Skeletal muscle tissue (tissue), 4 donors: ENCODE measurements around the gene UNC5C. TPM values are rescaled to one million over a fixed set of nuclear protein-coding genes. Genes with fewer than 3 reads are reported as not detected.

Source experiments
- H3K27ac ChIP-seq: one replicate; pipeline ENCODE4 v1.7.0; 2013; ENCODE audit warnings: mild to moderate bottlenecking, low read depth, low read length, inconsistent platforms
- H3K27me3 ChIP-seq, 3 donors: one replicate each; pipeline ENCODE4 v1.7.0; 2013; ENCODE audit warnings: low read length in 3 of 3; ENCODE audit not compliant: control insufficient read depth in 3 of 3, insufficient read depth in 3 of 3
- H3K36me3 ChIP-seq, 3 donors: one replicate each; pipeline ENCODE4 v1.7.0; 2013; ENCODE audit warnings: low read length in 3 of 3; ENCODE audit not compliant: control insufficient read depth in 3 of 3, insufficient read depth in 3 of 3
- H3K4me1 ChIP-seq, 3 donors: one replicate each; pipeline ENCODE4 v1.7.0; 2013; ENCODE audit warnings: low read length in 3 of 3, mild to moderate bottlenecking in 3 of 3; ENCODE audit not compliant: control insufficient read depth in 3 of 3, insufficient read depth in 3 of 3
- H3K4me3 ChIP-seq, 3 donors: one replicate each; pipeline ENCODE4 v1.7.0; 2013; ENCODE audit warnings: low read length in 3 of 3
- H3K9ac ChIP-seq, 3 donors: one replicate each; pipeline ENCODE4 v1.7.0; 2013; ENCODE audit warnings: low read length in 3 of 3, mild to moderate bottlenecking in 3 of 3, moderate library complexity in 2 of 3, low read depth in 1 of 3
- H3K9me3 ChIP-seq, 3 donors: one replicate each; pipeline ENCODE4 v1.7.0; 2013; ENCODE audit warnings: low read length in 3 of 3; ENCODE audit not compliant: control insufficient read depth in 3 of 3
- total RNA-seq: library from RNA; depleted of rRNA; stranded (reverse); fragments of >200 nt; gene quantifications from one replicate; pipeline ENCODE4 v1.2.3, GENCODE V29; 2014
- donor health status: Osteomylitis.

UNC5C gene
- total RNA-seq, 1 donor from 2014 or later, result 1.0 TPM

- Histone ChIP-seq H3K9me3 (no peaks in the 10 kb centered on the region), H3K27me3 (no peaks in the 10 kb centered on the region), H3K27ac (no peak overlapping the region), H3K9ac (no peak overlapping the region), H3K4me1 (peaks cover 0 to 2% (median 0%) of the 10 kb centered on the region in 3 donors), H3K36me3 (no peaks in the 10 kb centered on the region), H3K4me3 (no peak overlapping the region)
These were observed 229.6 kb downstream of the UNC5C start for GRCh38 chr4:95319169-95319568.

DNA sequence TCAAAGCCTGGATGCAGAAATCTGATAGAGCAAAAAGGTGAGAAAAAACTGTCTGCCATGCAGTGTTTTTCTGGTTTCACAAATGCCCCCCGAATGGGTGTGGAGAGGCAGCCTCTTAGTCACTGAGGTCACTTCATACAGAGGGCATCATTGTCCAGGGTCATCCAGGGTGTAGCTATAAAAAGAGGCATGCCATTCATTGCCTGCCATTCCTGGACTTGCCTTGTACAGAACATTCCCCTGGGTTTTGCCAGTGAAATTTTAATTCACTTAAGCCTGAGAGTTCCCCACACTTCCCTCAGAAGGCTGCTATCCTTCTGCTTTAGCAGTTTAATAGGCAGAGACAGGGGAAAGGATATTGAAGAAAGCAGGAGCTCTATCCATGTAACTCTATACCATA lies 230.3 kb downstream of the UNC5C start:
- H3K36me3 ChIP-seq, result no peaks in the 10 kb centered on the region
- H3K27ac ChIP-seq, result no peak overlapping the region
- no peaks in the 10 kb centered on the region for H3K9me3 ChIP-seq
- H3K4me1 ChIP-seq, result peaks cover 0 to 2% (median 0%) of the 10 kb centered on the region in 3 donors
- H3K4me3 ChIP-seq, result no peak overlapping the region
- H3K27me3 ChIP-seq, result no peaks in the 10 kb centered on the region
- no peak overlapping the region for H3K9ac ChIP-seq

GRCh38 chr4:95318044-95318443 lies 230.7 kb downstream of the UNC5C start:
- H3K27me3 ChIP-seq, result no peaks in the 10 kb centered on the region
- H3K27ac ChIP-seq, result no peak overlapping the region
- no peaks in the 10 kb centered on the region for H3K36me3 ChIP-seq
- H3K4me1 ChIP-seq, result peaks cover 0 to 2% (median 0%) of the 10 kb centered on the region in 3 donors
- H3K9me3 ChIP-seq, result no peaks in the 10 kb centered on the region
- H3K4me3 ChIP-seq, result no peak overlapping the region
- H3K9ac ChIP-seq, result no peak overlapping the region

- no peaks in the 10 kb centered on the region for H3K9me3 ChIP-seq
- H3K36me3 ChIP-seq, result no peaks in the 10 kb centered on the region
- H3K27ac ChIP-seq, result no peak overlapping the region
- no peak overlapping the region for H3K9ac ChIP-seq
- peaks cover 0 to 2% (median 0%) of the 10 kb centered on the region in 3 donors for H3K4me1 ChIP-seq
- no peaks in the 10 kb centered on the region for H3K27me3 ChIP-seq
- H3K4me3 ChIP-seq, result no peak overlapping the region
These were observed 231.5 kb downstream of the UNC5C start for GRCh38 chr4:95317085-95317793.

DNA sequence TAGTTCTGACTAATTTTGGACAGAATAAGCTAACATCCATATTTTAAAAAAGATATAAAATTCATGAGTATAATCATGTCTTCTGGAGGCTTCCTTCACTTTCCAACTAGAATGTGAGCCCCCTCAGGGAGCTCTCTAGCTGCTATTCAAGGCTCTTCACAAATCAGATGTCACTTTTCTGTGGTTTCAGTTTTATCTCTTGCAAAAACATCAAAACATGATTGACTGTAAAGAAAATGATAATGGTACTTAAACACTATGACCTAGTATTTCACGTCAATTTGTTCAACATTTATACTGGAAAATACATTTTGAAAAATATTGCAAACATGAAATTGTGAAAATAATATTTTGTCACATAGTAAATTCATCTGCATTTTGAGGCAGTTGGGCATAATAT lies 234.2 kb downstream of the UNC5C start:
- no peak overlapping the region for H3K27ac ChIP-seq
- H3K9me3 ChIP-seq, result no peaks in the 10 kb centered on the region
- H3K9ac ChIP-seq, result no peak overlapping the region
- no peak overlapping the region for H3K4me3 ChIP-seq
- no peaks in the 10 kb centered on the region for H3K27me3 ChIP-seq
- H3K4me1 ChIP-seq, result peaks cover 0 to 2% (median 0%) of the 10 kb centered on the region in 3 donors
- H3K36me3 ChIP-seq, result no peaks in the 10 kb centered on the region

- H3K36me3 ChIP-seq, result no peaks in the 10 kb centered on the region
- H3K4me3 ChIP-seq, result no peak overlapping the region
- no peaks in the 10 kb centered on the region for H3K4me1 ChIP-seq
- H3K27ac ChIP-seq, result no peak overlapping the region
- no peaks in the 10 kb centered on the region for H3K9me3 ChIP-seq
- no peak overlapping the region for H3K9ac ChIP-seq
- no peaks in the 10 kb centered on the region for H3K27me3 ChIP-seq
These were observed 243.9 kb downstream of the UNC5C start for GRCh38 chr4:95304898-95305297.

DNA sequence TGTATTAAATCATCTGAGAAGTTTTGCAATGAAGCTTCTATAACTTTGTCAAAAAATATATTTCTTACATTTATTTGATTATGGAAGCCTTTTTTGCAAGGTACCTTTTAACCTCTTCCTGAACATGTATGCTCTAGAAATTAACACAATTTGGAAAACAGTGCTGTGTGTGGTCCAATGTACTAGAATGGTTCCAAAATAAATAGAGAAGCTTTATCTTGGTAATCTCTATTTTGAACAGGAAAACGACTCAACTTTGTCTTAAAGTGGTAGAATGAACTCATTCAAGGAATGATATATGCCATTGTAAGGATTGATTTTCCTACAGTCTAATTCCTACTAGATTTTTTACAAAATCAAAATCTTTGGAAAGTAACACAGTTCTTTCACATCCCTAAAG lies 248.5 kb downstream of the UNC5C start:
- no peak overlapping the region for H3K4me3 ChIP-seq
- H3K27ac ChIP-seq, result no peak overlapping the region
- no peaks in the 10 kb centered on the region for H3K4me1 ChIP-seq
- no peak overlapping the region for H3K9ac ChIP-seq
- H3K27me3 ChIP-seq, result no peaks in the 10 kb centered on the region
- no peaks in the 10 kb centered on the region for H3K36me3 ChIP-seq
- no peaks in the 10 kb centered on the region for H3K9me3 ChIP-seq

DNA sequence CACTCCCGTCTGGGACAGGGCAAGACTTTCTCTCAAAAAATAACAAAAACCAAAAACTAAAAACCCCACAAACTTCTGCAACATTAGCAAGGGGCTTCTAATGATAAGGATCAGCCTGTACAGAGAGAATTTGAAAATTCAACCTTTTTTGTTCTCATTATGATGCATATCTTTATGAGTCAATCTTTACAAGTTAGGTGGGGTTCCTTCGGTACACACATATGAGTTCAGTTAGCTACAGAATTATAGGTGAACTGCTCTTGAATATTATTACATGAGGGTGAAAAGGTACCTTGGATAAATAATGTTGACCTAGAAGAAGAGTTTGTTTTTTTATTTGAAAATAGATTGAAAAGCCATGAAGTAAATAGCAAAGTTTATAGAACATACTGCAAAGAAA lies 252.7 kb downstream of the UNC5C start:
- H3K4me1 ChIP-seq, result no peaks in the 10 kb centered on the region
- H3K9ac ChIP-seq, result no peak overlapping the region
- H3K36me3 ChIP-seq, result no peaks in the 10 kb centered on the region
- H3K27me3 ChIP-seq, result no peaks in the 10 kb centered on the region
- no peaks in the 10 kb centered on the region for H3K9me3 ChIP-seq
- H3K4me3 ChIP-seq, result no peak overlapping the region
- H3K27ac ChIP-seq, result no peak overlapping the region

DNA sequence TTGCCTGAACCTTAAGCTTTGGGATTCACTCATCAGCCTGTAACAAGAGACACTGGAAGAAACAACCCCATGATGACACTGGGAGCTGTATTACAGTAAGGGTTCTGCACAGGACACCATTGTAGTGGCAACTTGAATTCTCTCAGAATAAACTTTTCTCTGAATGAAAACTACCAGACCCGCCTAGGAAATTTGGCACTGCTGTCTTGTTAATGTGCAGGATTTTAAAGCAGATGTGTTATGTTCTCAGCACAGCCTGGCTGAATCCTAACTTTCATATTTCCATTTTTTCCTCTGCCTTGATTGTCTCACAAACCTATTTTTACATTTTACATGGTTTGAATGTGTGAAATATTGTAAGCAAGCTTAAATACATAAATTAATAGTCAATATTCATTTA lies 253.6 kb downstream of the UNC5C start:
- Histone ChIP-seq H3K4me3 (no peak overlapping the region), H3K27me3 (no peaks in the 10 kb centered on the region)

GRCh38 chr4:95294321-95294720 lies 254.5 kb downstream of the UNC5C start:
- H3K27me3 ChIP-seq, result no peaks in the 10 kb centered on the region
- no peaks in the 10 kb centered on the region for H3K9me3 ChIP-seq
- no peak overlapping the region for H3K4me3 ChIP-seq
- H3K27ac ChIP-seq, result no peak overlapping the region
- H3K4me1 ChIP-seq, result no peaks in the 10 kb centered on the region
- no peaks in the 10 kb centered on the region for H3K36me3 ChIP-seq
- no peak overlapping the region for H3K9ac ChIP-seq

More for the DNA sequence above, 253.6 kb downstream of the UNC5C start:
- Histone ChIP-seq H3K27ac (no peak overlapping the region), H3K9ac (no peak overlapping the region), H3K9me3 (no peaks in the 10 kb centered on the region), H3K4me1 (no peaks in the 10 kb centered on the region), H3K36me3 (no peaks in the 10 kb centered on the region)
